CD4-positive, alpha-beta T cell treated with Interferon alpha-2 for 1 hour (primary cell): ENCODE measurements around the gene CIC.
"Not testable (repeated sequence)": the region's sequence is repeated elsewhere in the genome, so short reads cannot be mapped to it uniquely, and the experiment has no call there.

Experiments used
- DNase-seq, 2 donors: peaks; one replicate each; pipeline ENCODE4 v3.0.0-alpha.2; 2020 to 2022

The CIC gene

DNA sequence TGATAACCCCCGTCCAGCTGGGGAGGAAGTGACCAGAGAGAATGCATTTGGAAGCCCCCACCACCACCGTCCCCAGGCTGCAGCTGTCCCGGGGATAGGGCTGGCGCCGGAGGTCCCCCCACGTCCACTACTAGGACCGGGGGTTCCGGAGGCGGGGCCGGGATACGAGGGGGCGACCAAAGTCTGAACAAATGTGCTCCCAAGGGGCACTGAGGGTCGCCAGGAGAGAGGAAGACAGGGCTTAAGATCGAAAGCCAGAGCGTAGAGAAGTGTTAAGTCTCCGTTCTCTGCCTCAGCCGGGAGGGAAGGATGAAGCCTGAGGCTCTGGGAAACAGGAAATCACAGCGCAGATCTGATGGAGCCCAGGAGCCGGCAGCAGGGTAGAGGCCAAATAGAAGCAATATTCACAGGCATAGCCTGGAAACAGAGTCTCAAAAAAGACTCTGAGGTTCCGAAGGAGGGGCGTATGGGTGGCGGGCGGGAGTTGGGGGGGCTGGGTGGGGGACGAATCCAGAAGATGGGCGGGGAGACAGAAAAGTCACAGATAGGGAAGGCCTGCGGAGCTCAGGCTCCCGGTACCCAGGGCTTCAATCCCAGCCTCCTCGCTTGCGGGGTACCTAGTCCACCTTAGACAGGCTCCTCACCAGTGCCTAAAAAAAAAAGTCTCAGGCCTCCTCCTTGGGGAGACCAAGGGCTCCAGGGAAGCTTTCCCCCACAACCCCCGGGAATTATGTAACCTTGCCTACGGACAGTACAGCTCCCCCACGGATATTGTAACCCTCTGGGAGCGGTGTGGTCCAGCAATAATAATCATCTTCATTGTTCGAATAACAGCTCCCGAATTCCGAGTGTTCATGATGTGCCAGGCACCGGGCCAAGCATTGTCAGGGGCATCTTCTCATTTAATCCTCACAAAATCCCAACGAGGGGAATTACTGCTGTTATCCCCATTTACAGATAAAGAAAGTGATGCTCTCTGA, 13.0 kb upstream of the CIC start:
- no peak for DNase-seq

DNA sequence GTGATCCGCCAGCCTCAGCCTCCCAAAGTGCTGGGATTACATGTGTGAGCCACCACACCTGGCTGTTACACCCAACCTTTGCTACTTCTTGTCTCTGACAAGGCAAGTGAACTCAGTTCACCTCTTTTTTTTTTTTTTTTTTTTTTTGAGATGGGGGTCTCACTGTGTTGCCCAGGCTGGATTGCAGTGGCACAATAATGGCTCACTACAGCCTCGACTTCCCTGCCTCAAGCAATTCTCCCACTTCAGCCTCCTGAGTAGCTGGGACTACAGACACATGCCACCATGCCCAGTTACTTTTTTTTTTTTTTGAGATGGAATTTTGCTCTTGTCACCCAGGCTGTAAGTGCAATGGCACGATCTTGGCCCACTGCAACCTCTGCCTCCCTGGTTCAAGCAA, 11.2 kb upstream of the CIC start:
- not testable (repeated sequence) for DNase-seq

DNA sequence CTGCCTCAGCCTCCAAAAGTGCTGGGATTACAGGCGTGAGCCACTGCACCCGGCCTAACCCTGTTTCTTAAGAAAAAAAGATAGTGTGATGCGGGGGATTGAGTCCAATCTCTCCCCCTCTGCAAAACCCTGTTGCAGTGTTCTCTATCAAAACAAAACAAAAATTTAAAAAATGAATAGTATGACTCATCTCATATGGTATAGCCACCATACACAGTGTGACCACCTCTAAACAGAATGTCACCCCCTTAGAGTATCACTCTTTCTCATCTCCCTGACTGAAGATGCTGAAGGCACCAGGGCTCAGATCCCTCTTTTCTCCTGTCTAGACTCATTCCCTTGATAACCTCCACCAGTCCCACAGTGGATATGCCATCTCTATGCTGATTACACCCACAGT, 7.3 kb upstream of the CIC start:
- no peak for DNase-seq

DNA sequence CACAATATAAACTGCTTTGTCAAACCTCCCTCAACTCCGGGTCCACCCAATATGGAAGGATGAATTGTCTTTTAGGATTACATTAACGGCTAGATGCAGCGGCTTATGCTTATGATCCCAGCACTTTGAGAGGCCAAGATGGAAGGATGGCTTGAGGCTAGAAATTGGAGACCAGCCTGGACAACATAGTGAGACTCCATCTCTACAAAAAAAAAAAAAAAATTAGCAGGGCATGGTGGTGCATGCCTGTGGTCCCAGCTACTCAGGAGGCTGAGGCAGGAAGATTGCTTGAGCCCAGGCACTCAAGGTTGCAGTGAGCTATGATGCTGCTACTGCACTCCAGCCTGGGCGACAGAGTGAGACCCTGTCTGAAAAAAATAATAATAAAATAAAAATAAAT, 2.9 kb upstream of the CIC start:
- not testable (repeated sequence) for DNase-seq

DNA sequence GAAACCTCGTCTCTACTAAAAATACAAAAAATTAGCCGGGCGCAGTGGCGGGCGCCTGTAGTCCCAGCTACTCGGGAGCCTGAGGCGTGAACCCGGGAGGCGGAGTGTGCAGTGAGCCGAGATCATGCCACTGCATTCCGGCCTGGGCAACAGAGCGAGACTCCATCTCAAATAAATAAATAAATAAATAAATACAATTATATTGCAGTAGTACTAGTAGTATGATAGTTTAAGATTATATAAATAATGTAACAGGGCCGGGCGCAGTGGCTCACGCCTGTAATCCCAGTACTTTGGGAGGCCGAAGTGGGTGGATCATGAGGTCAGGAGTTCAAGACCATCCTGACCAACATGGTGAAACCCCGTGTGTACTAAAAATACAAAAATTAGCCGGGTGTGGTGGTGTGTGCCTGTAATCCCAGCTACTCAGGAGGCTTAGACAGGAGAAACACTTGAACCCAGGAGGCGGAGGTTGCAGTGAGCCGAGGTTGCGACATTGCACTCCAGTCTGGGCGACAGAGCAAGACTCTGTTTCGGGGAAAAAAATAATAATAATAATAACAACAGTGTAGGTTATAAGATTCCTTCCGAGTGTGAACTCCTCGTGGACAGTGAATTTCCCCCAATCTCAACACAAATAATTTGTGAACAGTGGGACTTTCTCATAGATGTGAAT, 2.0 kb upstream of the CIC start:
- DNase-seq = not testable (repeated sequence)

DNA sequence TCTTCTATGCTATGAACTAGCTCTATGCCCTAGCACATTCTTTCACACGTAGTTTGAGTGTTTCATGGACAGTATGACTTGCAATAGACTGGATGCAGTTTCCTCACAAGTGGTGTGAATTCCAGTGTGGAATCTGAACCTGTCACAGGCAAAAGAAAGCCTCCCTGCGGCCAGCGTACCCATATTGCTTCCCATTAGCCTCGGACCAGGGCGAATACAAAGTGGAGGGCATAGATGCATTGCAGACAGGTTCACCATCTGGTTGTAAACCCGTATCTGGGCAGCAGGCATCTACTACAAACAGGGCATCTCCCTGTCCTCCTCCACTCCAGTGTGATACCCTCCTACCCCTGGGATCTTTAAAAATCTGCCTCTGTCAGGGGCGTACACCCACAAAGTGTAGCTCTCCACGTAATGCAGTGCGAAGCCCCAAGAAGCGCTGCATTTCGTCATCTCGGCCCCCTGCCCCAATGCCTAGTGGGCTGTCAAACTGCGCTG, 1.4 kb upstream of the CIC start:
- no peak for DNase-seq

DNA sequence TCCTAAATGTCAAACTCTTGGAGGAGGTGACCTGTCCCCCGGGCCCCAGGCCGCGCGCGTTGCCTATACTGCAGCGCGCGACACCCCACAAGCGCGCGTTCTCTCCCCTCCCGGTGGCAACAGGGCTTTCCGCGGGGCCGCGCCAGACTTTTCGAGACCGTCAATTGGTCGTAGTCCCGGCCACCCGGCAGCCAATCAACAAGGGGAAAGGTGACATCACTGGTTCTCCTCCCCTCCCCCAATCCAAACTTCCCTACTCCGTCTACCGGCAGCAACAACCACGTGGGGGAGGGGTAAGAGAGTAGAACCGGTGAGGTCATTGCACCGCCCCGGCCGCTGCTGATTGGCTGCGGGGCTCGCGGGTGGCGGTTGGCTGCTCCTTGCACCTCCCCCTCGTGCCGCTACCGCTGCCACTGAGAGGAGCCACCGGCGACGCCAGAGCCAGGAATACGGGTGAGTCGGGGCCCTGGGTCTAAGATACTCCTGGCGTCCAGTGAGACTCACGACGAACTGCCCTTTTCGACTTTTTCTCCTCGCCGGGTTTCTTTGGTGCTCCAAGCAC, 829 bp upstream of the CIC start:
- peak; percentile 100 for DNase-seq

DNA sequence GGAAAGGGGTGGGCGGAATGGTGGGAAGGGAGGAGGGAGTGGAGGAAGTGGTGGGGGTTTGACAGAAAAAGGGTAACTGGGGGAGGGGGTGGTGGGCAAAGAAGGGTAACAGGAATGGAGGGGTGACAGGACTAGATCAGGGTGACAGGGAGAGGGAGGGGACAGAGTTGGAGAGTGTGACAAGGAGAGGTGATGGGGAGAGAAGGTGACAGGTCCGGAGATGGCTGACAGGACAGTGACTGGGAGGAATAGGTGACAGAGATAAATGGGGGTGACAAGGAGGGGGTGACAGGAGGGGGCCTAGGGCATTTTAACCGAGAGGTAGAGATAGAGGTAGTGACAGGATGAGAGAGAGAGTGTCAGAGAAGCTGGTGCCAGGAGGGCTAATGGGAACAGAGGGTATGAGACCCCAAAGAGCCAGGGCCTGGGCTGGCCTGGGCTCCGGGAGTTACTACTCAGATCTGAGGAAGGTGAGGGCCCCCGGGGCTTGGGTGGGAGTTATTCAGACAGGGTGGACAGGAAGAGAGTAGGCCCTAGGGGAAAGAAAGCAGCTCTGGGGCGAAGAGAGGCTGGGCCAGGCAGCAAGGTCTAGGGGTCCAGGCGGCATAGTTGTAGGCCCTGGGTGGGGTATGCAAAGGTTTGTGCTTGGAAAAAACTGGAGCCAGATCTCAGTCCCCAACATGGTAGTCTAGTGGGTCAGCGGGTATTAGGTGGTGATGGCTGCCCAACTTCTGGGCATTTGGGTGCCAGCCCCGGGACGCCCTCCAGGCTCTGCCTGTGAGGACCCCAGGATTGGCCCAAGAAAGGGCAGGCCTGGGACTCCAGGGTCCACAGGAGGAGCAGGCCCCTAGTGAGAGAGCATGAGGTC, 660 bp downstream of the CIC start:
- no peak for DNase-seq

DNA sequence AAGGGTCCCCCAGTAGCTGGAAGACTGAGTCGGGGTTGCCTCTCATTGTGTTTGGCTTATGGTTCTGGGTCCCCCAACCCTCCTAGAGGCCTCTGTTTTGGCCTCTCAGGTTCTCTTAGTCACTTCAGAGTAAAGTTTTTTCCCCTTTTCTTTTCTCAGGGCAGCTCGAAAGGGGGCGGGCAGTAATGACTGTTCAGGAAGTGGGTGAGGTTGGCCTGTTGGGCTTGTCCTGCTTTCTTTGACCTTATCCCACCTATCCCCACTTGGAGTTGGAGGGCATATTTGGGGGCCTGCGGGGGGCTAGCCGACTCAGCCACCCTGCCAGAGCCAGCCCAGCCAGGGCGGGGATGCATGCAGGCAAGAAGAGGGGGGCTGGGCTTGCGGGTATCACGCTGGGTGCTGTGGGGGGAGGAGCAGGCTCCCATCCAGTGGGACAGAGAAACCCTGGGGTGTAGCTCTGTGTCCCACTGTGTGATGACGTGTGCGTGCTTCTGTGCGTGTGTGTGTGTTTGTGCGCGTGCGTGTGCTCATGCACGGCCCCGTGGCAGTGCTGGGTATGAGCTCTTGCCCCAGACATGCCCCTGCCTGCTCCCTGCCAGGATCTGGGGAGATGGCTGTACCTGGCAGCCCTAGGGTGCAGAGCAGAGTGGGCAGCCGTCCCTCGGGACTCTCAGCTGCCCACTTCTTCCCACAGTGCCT, 1.4 kb downstream of the CIC start:
- peak; percentile 81 to 86 for DNase-seq

DNA sequence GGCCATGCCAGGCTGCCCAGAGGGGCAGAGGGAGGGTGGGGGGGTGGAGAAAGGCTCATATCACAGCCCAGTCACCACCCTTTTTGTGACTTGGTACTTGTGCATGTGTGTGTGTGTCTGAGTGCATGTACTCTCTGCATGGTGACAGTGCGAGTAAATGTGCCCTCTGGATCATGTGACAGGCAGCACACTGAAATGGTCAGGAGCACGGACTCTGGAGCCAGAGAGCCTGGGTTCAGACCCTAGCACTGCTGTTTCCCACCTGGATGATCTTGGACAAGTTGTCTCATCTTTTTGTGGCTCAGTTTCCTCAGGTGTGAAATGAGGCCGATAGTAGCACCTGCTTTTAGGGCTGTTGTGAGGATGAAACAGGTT, 2.0 kb downstream of the CIC start:
- no peak for DNase-seq

DNA sequence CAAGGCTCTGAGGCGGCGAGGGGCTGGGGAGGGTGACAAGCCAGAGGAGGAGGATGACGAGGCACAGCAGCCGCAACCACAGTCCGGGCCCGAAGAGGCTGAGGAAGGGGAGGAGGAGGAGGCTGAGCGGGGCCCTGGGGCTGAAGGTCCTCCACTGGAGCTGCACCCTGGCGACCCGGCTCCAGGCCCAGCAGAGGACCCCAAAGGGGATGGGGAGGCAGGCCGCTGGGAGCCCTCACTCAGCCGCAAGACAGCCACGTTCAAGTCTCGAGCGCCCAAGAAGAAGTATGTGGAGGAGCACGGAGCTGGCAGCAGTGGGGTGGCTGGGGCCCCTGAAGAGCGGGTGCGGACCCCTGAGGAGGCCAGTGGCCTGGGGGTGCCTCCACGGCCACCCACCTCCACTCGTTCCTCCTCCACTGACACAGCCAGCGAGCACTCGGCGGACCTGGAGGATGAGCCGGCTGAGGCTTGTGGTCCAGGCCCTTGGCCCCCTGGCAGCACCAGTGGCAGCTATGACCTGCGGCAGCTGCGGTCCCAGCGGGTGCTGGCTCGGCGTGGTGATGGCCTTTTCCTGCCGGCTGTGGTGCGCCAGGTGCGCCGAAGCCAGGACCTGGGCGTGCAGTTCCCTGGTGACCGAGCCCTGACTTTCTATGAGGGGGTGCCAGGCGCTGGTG, 2.9 kb downstream of the CIC start:
- no peak for DNase-seq

DNA sequence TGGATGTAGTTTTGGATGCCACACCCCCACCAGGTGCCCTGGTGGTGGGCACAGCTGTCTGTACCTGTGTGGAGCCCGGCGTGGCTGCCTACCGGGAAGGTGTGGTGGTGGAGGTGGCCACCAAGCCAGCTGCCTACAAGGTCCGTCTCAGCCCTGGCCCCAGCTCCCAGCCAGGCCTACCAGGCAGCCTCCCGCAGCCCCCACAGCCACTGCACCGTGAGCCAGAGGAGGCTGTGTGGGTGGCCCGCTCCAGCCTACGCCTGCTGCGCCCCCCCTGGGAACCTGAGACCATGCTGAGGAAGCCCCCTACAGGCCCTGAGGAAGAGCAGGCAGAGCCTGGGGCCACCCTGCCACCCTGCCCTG, 3.5 kb downstream of the CIC start:
- no peak for DNase-seq

DNA sequence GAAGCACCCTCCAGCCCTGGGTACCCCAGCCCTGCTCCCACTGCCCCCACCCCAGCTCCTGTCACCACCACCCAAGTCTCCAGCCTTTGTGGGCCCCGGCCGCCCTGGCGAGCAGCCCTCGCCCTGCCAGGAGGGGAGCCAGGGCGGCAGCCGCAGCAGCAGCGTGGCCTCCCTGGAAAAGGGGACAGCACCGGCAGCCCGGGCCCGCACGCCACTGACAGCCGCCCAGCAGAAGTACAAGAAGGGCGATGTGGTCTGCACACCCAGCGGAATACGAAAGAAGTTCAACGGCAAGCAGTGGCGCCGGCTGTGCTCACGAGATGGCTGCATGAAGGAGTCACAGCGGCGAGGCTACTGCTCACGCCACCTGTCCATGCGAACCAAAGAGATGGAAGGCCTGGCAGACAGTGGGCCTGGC, 3.9 kb downstream of the CIC start:
- no peak for DNase-seq

DNA sequence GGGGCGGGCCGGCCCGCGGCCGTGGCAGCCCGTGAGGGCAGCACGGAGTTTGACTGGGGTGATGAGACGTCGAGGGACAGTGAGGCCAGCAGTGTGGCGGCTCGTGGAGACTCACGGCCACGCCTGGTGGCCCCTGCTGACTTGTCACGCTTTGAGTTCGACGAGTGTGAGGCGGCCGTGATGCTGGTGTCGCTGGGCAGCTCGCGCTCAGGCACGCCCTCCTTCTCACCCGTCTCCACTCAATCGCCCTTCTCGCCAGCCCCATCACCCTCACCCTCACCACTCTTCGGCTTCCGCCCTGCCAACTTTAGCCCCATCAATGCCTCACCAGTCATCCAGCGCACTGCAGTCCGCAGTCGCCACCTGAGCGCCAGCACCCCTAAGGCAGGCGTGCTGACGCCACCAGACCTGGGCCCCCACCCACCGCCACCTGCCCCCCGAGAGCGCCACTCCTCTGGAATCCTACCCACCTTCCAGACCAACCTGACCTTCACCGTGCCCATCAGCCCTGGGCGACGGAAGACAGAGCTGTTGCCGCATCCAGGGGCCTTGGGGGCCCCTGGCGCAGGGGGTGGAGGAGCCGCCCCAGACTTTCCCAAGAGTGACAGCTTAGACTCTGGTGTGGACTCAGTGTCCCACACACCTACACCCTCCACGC, 4.5 kb downstream of the CIC start:
- DNase-seq = no peak

DNA sequence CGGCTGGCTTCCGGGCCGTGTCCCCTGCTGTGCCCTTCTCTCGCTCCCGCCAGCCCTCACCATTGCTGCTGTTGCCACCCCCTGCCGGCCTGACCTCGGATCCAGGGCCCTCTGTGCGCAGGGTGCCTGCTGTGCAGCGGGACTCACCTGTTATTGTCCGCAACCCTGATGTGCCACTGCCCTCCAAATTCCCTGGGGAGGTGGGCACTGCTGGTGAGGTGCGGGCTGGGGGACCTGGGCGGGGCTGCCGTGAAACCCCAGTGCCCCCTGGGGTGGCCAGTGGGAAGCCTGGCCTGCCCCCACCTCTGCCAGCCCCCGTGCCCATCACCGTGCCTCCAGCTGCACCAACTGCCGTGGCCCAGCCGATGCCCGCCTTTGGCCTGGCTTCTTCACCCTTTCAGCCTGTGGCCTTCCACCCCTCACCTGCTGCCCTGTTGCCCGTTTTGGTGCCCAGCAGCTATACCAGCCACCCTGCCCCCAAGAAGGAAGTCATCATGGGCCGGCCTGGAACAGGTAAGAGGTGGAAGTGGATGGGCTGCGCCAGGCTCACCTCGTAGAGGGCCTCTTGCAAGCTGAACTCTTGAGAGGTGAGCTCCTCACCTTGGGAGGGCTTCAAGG, 5.1 kb downstream of the CIC start:
- DNase-seq = no peak

DNA sequence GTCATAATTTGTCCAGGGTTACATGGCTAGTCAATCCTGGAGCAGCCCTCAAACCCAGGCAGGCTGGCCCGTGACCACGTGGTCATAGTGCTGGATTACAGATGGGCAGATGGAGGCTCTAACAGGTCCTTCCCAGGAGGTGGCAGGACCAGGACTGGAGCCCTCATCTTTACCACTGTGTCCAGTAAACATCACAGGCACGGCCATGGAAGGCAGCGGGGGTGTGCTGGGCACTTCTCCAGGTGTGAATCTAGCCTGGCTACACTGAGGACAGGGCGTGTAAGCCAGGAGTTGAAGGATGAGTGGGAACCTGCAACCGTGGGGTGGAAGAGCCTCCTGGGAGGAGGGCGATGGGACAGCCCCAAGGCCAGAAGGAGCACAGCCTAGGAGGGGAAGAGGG, 6.1 kb downstream of the CIC start:
- DNase-seq = no peak

DNA sequence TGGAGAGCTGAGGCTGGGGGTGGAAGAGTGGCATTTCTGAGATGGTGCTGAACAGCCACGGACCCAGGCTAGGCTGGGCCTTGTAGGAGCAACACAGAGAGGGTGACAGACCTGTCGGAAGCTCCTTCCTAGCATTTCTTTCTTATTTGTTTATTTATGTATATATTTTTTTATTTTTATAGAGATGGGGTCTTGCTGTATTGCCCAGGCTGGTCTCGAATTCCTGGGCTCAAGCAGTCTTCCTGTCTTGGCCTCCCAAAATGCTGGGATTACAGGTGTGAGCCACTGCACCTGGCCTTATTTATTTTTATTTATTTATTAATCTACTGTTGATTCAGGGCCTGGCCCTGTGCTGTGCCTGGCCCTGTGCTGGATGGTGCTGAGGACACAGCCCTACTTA, 6.5 kb downstream of the CIC start:
- no peak for DNase-seq

DNA sequence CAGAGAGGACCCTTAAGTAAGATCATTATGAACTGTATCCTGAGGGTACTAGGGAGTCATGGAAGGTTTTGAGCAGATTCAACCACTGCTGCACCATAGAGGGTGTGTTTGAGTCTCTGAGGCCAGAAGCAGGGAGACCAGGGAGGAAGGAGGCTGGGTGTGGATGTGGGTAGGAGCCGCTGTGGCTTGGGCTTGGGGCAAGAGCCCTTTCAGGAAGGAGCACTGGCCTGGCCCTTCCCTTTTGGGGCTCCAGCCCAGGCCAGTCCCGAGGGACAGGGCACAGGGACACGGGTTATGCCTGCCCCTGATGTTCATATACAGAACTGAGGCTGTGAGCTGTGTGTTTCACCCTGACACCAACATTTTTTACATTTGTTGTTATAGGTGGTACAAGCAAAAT, 7.2 kb downstream of the CIC start:
- DNase-seq = no peak

DNA sequence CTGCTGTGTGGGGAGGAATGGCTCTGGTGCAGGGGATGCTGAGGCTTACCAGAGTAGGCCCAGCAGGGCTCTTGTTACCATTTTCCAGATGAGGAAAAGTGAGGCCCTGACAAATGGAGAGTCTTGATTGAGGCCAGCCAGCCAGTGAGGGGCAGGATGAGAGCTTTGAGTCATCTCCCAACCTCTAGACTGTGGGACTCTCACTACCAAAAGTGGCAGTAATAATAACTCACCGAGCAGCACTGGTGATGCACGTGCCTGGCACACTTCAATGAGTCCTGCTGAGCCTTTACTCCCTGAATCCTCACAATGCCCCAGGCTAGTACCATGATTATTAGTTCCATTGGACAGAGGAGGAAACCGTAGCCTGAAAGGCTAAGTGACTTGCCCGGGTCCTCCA, 7.8 kb downstream of the CIC start:
- no peak for DNase-seq

DNA sequence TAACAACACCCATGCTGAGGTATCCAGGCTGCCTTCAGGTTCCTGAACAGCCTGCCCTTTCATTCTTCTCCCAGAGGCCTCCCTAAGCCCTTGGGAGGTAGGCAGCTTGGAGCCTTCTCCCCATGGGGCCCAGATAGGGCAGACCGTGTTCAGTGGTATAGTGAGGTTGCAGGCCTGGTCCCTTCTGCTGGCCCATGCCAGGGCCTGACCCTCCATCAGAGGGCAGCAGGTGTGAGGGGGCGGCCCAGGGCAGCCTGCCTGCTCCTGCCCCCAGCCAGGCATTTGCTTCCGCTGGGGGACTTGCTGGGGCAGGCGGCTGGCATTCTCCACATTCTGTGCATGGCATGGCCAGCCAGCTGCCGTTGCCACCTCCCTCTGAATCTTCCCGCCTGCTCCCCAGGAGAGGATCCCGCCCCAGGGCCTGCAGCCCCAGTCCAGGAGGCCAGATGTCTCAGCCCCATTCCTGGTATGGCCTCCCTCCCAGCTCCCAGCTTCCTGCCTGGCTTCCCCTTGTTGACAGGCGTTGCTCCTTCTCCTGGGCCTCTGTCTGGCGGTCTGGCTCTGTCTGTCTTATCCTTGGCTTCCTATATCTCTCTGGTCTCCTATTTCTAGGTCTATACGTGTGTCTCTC, 8.9 kb downstream of the CIC start:
- no peak for DNase-seq
